K562 (cell line): ENCODE data around the gene MPRIP. TPM values are rescaled to one million over a fixed set of nuclear protein-coding genes. Genes with fewer than 3 reads are reported as not detected.

Experiments used
- GTF3C2 ChIP-seq: IDR thresholded peaks from 3 replicates; pipeline ENCODE4 v1.6.1; 2011; ENCODE audit warnings: borderline replicate concordance, mild to moderate bottlenecking, moderate library complexity; ENCODE audit not compliant: insufficient read length; ENCODE audit errors: extremely low read depth
- KLF16 ChIP-seq: IDR thresholded peaks from 2 replicates; pipeline ENCODE4 v1.6.1; 2016; ENCODE audit warnings: antibody characterized with exemption
- MAFK ChIP-seq: IDR thresholded peaks from 2 replicates; pipeline ENCODE4 v1.6.1; 2011; ENCODE audit warnings: low read length, improper control_type of control experiment
- THRB ChIP-seq: fragments of 450-650 bp; formaldehyde crosslinking; conservative IDR thresholded peaks from 2 replicates; pipeline ENCODE4 v1.4.0; 2022; ENCODE audit warnings: mild to moderate bottlenecking, missing genetic modification characterization
- USF1 ChIP-seq: sonication (generic); formaldehyde crosslinking; IDR thresholded peaks from 2 replicates; pipeline ENCODE4 v1.9.0; 2022; ENCODE audit warnings: mild to moderate bottlenecking, missing genetic modification reagents
- ZNF449 ChIP-seq: fragments of 250-450 bp; sonication (Bioruptor Pico); IDR thresholded peaks from 2 replicates; pipeline ENCODE4 v1.8.0; 2022; ENCODE audit warnings: moderate library complexity, mild to moderate bottlenecking, inconsistent platforms
- ZNF589 ChIP-seq: fragments of 200-800 bp; sonication (Bioruptor generic); IDR thresholded peaks from 2 replicates; pipeline ENCODE4 v1.6.1; 2016; ENCODE audit warnings: low read depth, missing genetic modification characterization, missing compliant biosample characterization
- ZNF830 ChIP-seq: fragments of 250-450 bp; sonication (Bioruptor Pico); IDR thresholded peaks from 2 replicates; pipeline ENCODE4 v1.5.0; 2021; ENCODE audit warnings: mild to moderate bottlenecking
- polyA plus RNA-seq, 8 experiments: library from polyadenylated mRNA; depleted of rRNA in 4 of 8; stranded (reverse) in 5 of 8; unstranded in 3 of 8; fragments of >200 nt; fragmentation: Nextera tagmentation in 2 of 8; fragmentation: Illumina TruSeq in 1 of 8; extraction: Ambion mirVana in 2 of 8; extraction: Trizol in 1 of 8; gene quantifications; 2 replicates each; pipeline versions ENCODE4 v1.2.1 to v1.2.3, GENCODE V29; 2011 to 2014; ENCODE audit warnings: inconsistent platforms in 1 of 8, missing spikeins in 1 of 8
- total RNA-seq, 7 experiments: library from RNA; depleted of rRNA in 6 of 7; stranded (reverse); fragments of >200 nt in 6 of 7; fragmentation: Illumina TruSeq in 2 of 7; extraction: Trizol in 2 of 7; gene quantifications; 2 replicates each; pipeline versions ENCODE4 v1.2.1 to v1.2.3, GENCODE V29; 2011 to 2021; ENCODE audit warnings: low replicate concordance in 1 of 7

Gene MPRIP
- total and polyA plus RNA-seq, 9 of the 15 experiments (the other 6 are each of a cell fraction or from before 2014, with no cell fraction given) = 10.0 to 72.6 (median 30.1) TPM

- TF ChIP-seq GTF3C2 (no peak), THRB (no peak), ZNF830 (CRISPR knock-in tag) (no peak), ZNF449 (CRISPR knock-in tag) (no peak), USF1 (CRISPR knock-in tag) (no peak), KLF16 (no peak), MAFK (no peak), ZNF589 (CRISPR knock-in tag) (no peak)
These were observed 156.0 kb downstream of the MPRIP start (continued) for GRCh38 chr17:17198281-17198680.
